Daoy (cell line): Measurements from ENCODE around the gene ZNF70. TPM values are rescaled to one million over a fixed set of nuclear protein-coding genes. Genes with fewer than 3 reads are reported as not detected.
A peak's percentile ranks its signal among the peaks of the same experiment; 100 is the strongest.

Experiments used
- DNase-seq: peaks from one replicate; pipeline ENCODE4 v3.0.0-alpha.2; 2015; ENCODE audit warnings: low read depth
- total RNA-seq: library from RNA; depleted of rRNA; stranded (reverse); fragments of >200 nt; shearing (Covaris generic); gene quantifications from 2 replicates; pipeline ENCODE4 v1.2.3, GENCODE V29; 2014

ZNF70 gene
- total RNA-seq, 1 experiment from 2014 or later, result 3.1 TPM

- DNase-seq, result peak; percentile 88
Observed at GRCh38 chr22:23716811-23717801, 33.8 kb downstream of the ZNF70 start.

DNA sequence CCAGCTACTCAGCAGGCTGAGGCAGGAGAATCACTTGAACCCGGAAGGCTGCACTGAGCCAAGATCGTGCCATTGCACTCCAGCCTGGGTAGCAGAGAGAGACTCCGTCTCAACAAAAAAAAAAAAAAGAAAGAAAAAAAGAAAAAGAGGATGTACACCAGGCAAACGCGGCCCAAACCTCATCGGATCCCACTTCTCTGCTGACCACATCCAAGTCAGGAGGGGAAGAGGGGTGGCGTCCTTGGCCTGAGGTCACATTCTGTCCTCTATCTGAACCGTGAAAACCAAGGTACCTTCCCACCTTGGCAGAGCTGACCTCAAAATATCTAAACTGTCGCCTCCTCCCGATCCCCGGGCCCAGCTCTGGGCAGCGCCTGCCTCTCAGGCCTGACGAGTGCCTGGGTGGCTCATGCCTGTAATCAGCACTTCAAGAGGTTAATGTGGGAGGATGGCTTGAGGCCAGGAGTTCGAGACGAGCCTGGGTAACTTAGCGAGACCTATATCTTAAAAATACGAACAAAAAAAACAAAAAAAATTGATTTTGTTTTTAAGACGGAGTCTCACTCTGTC is 35.0 kb downstream of the ZNF70 start:
- peak; percentile 14 for DNase-seq

GRCh38 chr22:23714596-23715578 is 36.0 kb downstream of the ZNF70 start:
- DNase-seq, result no peak

GRCh38 chr22:23713696-23714595 is 37.0 kb downstream of the ZNF70 start:
- DNase-seq, result no peak

DNA sequence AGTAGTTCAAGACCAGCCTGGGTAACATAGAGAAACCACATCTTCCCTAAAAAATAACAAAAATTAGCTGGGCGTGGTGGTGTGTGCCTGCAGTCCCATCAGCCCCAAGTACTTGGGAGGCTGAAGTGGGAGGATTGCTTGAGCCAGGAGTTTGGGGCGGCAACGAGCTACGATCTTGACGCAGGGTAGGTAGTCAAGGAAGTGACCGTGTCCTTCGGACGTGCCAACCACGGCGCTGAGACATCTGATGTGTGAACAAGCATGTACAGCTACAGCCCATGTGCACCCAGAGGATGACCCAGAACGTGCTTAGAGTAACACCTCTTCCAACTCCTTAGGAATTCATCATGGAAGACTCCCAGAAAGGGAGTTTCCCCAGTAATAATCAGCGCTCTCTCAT is 38.7 kb downstream of the ZNF70 start:
- DNase-seq, result no peak

GRCh38 chr22:23709107-23709506 is 41.8 kb downstream of the ZNF70 start:
- DNase-seq, result no peak

DNA sequence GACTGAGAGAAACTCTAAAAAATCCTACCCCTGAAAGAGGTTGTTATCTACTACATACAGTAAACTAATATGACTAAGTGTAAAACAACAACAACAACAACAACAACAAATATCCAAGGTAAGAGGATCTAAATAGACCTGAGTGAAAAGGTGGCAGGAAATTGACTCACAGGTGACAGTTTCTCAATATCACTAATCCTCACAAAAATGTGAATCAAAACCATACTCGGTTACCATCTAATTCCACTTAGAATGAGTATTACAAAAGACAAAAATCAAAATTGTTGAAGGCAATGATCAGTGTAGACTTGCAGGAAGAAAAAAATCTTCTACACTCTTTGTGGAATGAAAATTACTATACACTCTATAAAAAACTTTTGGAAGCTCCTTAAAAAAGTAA is 42.6 kb downstream of the ZNF70 start:
- DNase-seq, result no peak

DNA sequence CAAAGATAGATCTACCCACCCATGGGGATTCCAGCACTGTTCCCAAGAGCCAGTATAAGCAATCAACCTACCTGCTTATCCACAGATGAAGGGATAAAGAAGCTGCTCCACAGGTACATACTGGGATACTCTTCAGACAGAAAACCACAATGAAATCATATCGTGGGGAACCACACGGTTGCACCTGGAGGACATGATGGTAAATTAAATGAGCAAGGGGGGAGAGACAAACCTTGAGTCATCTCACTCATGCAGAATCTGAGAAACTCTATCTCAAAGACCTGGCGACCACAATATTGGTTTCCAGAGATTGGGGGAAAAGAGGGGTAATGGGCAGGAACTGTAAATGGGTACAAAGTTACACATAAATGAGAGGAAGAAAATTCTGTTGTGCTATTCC is 45.6 kb downstream of the ZNF70 start:
- no peak for DNase-seq

DNA sequence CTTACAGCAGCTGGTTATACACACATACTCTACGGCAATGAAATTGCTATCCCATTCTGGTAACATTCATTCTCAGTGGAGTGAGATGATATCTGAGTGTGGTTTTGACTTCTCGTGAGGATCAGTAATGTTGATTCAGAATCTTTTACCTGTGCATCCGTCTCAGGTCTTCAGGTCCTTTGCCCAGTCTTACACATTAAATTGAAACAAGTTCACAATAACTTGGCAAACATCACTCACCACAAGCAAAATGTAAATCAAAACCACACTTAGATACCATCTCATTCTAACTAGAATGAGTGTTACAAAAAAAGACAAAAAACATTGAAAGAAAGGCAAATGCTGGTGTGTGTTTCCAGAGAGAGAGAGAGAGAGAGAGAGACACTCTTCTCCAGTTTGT is 46.1 kb downstream of the ZNF70 start:
- DNase-seq, result no peak

GRCh38 chr22:23704062-23704461 is 46.9 kb downstream of the ZNF70 start:
- no peak for DNase-seq

DNA sequence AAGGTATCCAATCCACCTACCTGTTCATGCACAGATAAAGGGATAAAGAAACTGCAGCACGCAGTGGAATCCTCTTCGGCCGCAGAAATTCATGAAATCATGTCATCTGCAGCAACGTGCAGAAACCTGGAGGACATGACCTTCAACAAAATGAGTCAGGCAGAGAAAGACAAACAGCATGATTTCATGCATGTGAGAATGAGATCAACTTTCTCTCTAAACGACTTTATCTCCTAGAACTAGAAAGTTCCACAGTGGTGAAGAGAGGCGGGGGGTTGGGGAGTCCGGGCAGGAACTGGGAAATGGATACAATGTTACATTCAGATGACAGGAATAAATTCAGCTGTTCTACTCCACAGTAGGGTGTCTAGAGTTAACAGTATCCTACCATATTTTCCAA is 50.2 kb downstream of the ZNF70 start:
- no peak for DNase-seq

DNA sequence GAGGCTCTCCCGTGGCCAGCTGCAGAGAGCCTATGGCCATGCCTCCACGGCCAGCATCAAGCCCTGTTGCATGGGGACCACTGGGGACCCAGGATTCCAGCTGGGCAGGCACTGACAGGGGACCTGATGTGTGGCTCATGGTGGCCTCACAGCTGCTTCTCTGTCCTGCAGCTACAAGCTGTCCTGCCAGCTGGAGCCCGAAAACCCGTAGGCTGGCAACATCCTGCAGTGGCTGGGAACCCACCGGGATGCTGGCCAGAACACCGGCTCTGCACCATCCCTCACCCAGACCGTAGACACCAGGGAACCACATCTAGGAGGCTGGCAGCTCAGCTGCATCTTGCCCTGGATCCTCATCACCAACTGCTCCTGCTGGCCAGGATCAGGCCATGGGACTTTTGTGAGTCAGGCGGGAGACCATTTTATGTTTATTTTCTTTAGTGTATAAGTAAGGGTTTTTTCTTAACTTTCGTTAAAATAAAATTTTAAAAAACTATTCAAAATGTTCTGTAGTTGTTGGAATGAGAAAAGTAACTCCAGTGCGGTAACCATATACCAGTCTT is 52.2 kb downstream of the ZNF70 start:
- no peak for DNase-seq

GRCh38 chr22:23698094-23698493 is 52.8 kb downstream of the ZNF70 start:
- DNase-seq, result no peak

GRCh38 chr22:23697031-23697970 is 53.6 kb downstream of the ZNF70 start:
- DNase-seq, result no peak

DNA sequence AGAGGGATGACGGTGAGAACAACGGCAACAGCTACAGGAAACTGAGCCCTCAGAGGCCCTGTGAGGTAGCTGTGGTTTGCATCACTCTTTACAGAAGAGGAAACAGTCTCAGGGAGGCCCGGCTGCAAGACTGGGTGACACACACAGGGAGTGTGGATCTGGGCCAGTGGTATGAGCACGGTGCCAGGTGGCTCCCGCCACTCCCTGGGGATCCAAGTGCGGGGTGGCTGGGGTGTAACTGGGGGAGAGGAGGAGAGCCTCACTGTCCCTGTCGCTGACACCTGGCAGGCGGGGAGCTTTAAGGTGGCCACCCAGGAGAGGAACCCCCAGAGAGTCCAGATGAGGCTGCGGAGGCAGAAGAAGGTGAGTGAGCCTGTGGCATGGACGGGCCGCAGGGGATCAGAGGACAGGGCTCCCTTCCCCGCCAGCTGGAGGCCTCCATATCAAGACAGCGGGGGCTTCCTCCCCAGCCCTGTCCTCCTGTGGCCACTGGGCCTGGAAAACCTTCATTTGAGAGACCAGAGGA is 54.5 kb downstream of the ZNF70 start:
- peak; percentile 45 for DNase-seq

- DNase-seq, result no peak
Observed at GRCh38 chr22:23695571-23696325, 55.2 kb downstream of the ZNF70 start.

DNA sequence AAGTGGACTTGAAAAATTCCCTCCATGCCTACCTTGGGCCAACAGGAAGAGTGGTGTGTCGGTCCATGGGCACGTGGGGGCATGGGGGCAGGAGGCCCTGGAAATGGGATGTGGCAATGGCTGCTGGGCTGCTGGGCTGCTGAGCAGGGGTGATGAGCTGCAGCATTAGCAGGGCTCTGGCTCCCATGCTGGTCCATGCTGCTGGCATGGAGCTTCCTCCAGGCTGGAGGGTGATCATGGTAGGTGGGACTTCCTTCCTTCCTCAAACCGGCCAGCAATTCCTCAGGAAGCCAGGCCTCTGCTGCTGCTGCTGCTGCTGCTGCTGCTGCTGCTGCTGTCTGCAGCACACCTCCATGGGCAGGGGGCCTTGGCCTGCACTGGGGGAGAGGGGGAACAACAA is 55.8 kb downstream of the ZNF70 start:
- no peak for DNase-seq

GRCh38 chr22:23693979-23694680 is 56.8 kb downstream of the ZNF70 start:
- no peak for DNase-seq
